GM19035 (cell line): ENCODE data around the gene GVQW3.

Experiments used
- ATAC-seq: cut with Tn5 transposase; IDR thresholded peaks from one replicate; pipeline ENCODE4 v1.9.1; 2021; ENCODE audit not compliant: unreplicated experiment

Gene GVQW3

DNA sequence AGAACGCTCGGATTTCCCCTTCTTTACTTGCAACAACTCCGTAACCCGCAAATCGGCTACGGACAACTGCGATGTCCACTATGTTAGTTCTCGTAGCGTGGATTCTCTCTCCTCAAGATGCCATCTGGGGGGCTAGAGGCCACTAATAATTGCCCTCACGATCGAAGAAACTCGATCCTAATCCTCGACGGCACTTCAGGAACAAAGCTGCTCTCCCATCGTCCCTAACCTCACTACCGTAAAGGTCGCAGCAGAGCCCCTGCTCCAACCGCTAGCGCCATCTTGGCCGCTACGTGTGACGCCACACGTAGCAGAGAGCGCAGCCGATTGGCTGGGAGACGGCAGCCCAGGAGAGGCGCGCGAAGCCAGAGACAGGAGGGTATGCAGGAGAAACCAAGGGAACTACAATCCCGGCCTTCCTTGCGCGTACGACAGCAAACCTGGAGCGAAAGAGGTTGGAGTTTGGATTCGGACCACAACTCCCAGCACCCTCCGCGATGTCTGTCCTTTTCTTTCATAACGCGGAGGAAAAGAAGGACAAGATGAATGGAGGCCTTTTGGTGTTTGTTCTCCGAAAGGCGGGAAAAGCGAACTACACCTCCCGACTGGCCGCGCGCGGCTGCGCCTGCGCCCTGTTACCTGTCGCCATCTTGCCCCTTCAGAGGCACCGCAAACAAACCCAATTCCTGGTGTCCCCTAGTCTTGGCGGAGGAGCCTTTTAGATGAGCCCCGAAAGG is 63.4 kb downstream of the GVQW3 start, which contains the start of gene EMSY:
TSS of gene EMSY (plus strand) at position 635 of the 737 bp plus-strand sequence. CDS start 1,921 bp downstream, outside the sequence.
- ATAC-seq: peak; percentile 94

DNA sequence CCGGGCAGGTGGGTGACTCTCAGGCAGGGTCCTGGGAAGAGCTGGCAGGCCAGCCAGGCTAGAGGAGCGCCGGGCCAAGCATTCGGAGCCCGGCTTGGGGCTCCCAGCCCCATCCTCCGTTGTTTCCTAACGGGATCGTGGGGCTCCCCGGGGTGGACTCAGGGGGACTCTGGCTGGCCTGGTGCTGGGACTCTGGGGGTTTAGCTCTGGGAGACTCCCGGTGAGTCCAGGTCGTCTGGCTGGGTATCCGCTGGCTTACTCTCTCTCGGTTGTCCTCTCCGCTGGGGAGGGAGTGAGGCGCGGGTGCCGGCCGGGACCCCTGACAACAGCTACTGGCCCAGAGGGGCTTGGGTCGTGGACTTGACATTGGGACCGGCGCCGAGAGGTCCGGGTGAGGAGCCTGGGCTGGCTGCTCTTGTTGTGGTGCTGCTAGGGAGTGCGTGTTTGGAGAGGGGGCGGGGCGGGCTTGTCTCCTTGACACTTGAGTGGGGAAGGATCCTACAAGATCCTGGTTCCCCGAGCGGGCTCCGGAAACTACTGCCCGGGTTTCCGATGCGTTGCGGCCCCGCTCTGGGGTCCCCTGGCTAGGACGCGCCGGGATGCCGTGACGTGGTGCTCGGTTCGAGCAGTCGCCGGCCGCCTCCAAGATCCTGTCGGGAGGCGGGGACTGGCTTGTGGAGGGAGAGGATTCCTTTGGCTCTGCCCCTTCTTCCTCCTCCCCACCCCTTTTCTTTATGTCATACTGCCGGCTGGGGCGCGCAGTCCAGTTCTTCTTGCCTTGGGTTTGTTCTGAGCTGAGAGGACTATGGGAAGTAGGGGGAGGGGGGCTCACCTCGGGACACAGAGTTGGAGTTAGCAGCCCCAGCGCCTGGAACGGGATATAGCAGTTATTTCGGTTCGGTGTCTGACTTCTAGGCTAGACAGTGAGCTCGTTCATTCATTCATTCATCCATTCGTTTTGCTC is 64.3 kb downstream of the GVQW3 start:
- ATAC-seq: peak; percentile 27

DNA sequence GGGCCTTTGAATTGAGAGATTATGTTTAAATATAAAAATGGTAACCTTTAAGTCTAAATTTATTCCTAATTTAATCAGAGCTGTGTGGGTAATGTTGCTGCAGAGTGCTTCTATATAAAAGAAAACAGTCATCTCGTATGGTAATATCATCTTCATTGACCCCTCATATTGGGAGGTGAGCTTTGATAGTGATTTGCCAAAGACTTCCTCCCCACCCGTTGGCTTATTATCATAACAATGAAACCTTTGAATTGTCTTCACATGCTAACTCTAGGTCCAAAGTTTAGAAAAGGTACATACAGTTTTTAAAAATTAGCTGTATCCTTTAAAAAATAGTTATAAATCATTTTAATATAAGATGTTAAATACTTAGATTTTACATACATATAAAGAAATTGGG is 67.4 kb downstream of the GVQW3 start:
- no peak for ATAC-seq

DNA sequence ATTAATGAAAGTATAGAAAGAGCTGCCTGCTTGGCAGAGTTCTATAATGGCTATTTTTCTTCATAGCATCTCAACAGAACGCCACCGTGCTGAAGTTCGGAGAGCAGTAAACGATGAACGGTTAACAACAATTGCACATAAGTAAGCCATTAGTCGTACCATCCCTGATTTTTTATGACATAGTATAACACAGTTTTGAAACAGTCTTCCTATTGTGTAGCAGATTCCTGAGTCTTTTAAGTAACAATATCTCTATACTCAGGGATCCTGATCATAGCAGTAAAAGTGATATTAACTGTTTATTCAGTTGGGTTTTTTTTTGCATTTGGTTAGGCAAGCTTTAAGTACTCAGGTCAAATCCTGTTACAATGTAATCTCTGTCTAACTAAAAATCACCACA is 72.1 kb downstream of the GVQW3 start:
- ATAC-seq: no peak

DNA sequence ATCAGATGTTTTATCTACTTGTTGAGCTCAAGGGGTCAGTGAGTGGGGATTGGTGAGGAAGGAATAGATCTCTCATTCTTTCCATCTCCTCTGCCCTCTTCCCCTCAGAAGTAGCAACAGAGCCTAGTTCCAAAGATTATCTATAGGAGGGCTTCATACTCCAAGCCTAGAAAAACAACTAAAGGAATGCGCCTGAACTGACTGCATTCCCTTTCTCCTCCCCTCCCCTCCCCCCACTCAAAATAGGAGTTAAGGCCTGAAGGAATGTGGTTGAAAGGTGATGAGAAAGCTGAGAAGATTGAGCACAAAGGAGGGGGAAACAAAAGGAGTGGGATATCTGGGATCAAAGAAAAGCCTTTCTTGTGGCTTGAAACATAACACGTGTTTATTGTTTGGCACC is 74.2 kb downstream of the GVQW3 start:
- no peak for ATAC-seq

DNA sequence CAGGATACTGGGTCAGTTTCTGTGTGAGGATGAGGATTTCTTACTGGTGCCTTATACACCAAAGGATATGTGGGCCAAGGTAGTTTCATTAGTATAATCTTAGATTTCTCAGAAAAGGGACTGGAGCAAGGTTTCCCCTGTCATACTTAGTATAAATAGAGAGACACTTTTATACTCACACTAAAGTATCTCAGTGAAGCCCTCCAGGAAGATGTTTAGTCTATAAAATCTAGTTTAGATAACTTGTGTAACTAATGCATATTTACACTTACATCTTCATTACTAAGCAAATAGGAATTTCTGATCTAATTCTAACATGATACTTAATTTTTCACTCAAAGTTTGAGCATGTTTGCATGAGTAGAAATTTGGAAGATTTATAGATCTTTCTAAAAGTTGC is 74.8 kb downstream of the GVQW3 start:
- ATAC-seq: no peak

DNA sequence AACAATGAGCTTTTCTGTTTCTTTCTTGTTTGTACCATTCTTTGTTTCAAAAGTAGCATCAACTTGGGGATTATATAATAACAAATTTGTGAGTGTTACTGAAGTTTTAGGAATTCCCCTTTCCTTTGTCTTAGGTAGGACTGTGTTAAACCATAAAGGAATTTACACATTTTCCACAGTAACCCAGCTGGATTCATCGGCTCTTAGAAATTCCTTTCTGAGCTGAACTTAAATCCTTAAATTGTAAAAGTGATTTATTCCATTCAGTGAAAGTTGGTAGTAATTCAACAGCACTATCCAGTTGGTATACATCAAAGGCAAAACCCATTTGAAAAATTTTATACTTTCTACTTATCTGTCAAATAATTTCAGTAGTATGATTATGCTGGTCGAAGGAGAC is 75.4 kb downstream of the GVQW3 start:
- ATAC-seq: no peak
